Neural progenitor cell (in vitro differentiated cells): ENCODE data around the gene HLA-DMB. TPM values are rescaled to one million over a fixed set of nuclear protein-coding genes. Genes with fewer than 3 reads are reported as not detected.

Experiments
- DNase-seq: peaks from one replicate; pipeline ENCODE4 v3.0.0-alpha.2; 2016; ENCODE audit warnings: low spot score
- H2AFZ ChIP-seq: fragments of 200-600 bp; sonication (generic); replicated peaks from 2 replicates; pipeline ENCODE4 v1.6.1; 2016; ENCODE audit warnings: antibody characterized with exemption
- H3F3A ChIP-seq: fragments of 200-600 bp; sonication (generic); 2 replicates; pipeline ENCODE4 v1.6.1; 2016; ENCODE audit warnings: antibody characterized with exemption, low read depth
- H3K27ac ChIP-seq: fragments of 200-600 bp; sonication (generic); 2 replicates; pipeline ENCODE4 v1.5.1; 2016; ENCODE audit warnings: mild to moderate bottlenecking
- H3K27me3 ChIP-seq: fragments of 200-600 bp; sonication (generic); 2 replicates; pipeline ENCODE4 v1.6.1; 2016; ENCODE audit warnings: mild to moderate bottlenecking, moderate library complexity
- H3K36me3 ChIP-seq: fragments of 200-600 bp; sonication (generic); 2 replicates; pipeline ENCODE4 v1.5.1; 2016
- H3K4me1 ChIP-seq: fragments of 200-600 bp; sonication (generic); 2 replicates; pipeline ENCODE4 v1.6.1; 2016; ENCODE audit warnings: mixed run types
- H3K4me2 ChIP-seq: fragments of 200-600 bp; sonication (generic); 2 replicates; pipeline ENCODE4 v1.6.1; 2016
- H3K4me3 ChIP-seq: fragments of 200-600 bp; sonication (generic); 2 replicates; pipeline ENCODE4 v1.5.1; 2016
- H3K79me2 ChIP-seq: fragments of 200-600 bp; sonication (generic); 2 replicates; pipeline ENCODE4 v1.6.1; 2016; ENCODE audit warnings: low read depth
- H3K9ac ChIP-seq: fragments of 200-600 bp; sonication (generic); 2 replicates; pipeline ENCODE4 v1.6.1; 2016
- H3K9me3 ChIP-seq: fragments of 200-600 bp; sonication (generic); 2 replicates; pipeline ENCODE4 v1.5.1; 2016; ENCODE audit warnings: low read depth
- H4K20me1 ChIP-seq: fragments of 200-600 bp; sonication (generic); 2 replicates; pipeline ENCODE4 v1.6.1; 2016; ENCODE audit warnings: low read depth
- H3K27ac Mint-ChIP-seq: 3 replicates; pipeline ENCODE4 v1.8.0; 2021; ENCODE audit warnings: mixed read lengths
- H3K27me3 Mint-ChIP-seq: 2 replicates; pipeline ENCODE4 v1.8.0; 2022; ENCODE audit warnings: low read depth, mild to moderate bottlenecking, inconsistent platforms, moderate library complexity, mixed read lengths; ENCODE audit not compliant: insufficient read depth
- H3K36me3 Mint-ChIP-seq: 3 replicates; pipeline ENCODE4 v1.8.0; 2021; ENCODE audit warnings: mixed read lengths
- H3K4me1 Mint-ChIP-seq: 3 replicates; pipeline ENCODE4 v1.8.0; 2021; ENCODE audit warnings: mixed read lengths
- H3K4me3 Mint-ChIP-seq: 3 replicates; pipeline ENCODE4 v1.8.0; 2021; ENCODE audit warnings: mild to moderate bottlenecking, moderate library complexity, mixed read lengths
- H3K9me3 Mint-ChIP-seq: 3 replicates; pipeline ENCODE4 v1.8.0; 2020; ENCODE audit warnings: mixed read lengths
- EZH2 ChIP-seq: fragments of 200-600 bp; sonication (generic); IDR thresholded peaks from 2 replicates; pipeline ENCODE4 v1.6.1; 2017; ENCODE audit warnings: antibody characterized with exemption, mild to moderate bottlenecking, moderate library complexity
- EZH2phosphoT487 ChIP-seq: fragments of 200-600 bp; sonication (generic); IDR thresholded peaks from 2 replicates; pipeline ENCODE4 v1.6.1; 2017; ENCODE audit warnings: antibody characterized with exemption
- total RNA-seq: library from RNA; depleted of rRNA; stranded (reverse); fragments of >200 nt; gene quantifications from 2 replicates; pipeline ENCODE4 v1.2.3, GENCODE V29; 2015; ENCODE audit warnings: low replicate concordance
- TF ChIP-seq, protein P1 (sequence below): fragments of 200-600 bp; sonication (generic); IDR thresholded peaks from 2 replicates; pipeline ENCODE4 v1.5.1; 2017; ENCODE audit warnings: antibody characterized with exemption, mild to moderate bottlenecking

Gene HLA-DMB
- total RNA-seq, 1 donor from 2014 or later, result 4.5 TPM

DNA sequence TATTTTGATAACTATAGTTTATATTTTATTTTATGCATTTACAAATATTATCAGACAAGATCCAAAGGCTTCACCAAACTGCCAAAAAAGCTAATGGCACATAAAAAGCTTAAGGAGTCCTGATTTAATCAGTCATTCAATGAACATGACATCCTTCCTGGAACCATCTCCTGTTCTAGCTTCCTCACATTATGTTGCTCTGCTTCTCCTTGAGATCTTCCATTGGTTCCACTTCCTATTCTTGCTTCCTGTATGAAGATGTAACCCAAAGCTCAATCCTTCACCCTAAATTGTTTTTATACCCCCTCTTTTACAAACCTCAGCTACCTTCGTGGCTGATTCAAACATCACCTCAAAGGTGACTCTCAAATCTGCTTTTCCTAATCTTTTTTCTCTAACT lies 23.0 kb upstream of the HLA-DMB start:
- Histone ChIP-seq H3K4me2 (no peak overlapping the region), H3K4me1 (peaks cover 10% of the 10 kb centered on the region), H3K27me3 (no peaks in the 10 kb centered on the region), H3K9me3 (peaks cover 4% of the 10 kb centered on the region), H3K4me3 (no peak overlapping the region), H3K79me2 (peaks cover 45% of the 10 kb centered on the region), H3K9ac (no peak overlapping the region), H2AFZ (no peak overlapping the region), H3K36me3 (no peaks in the 10 kb centered on the region), H4K20me1 (peaks cover 9% of the 10 kb centered on the region), H3F3A (peaks cover 11% of the 10 kb centered on the region), H3K27ac (no peak overlapping the region)
- no peak for DNase-seq
- peaks cover 7% of the 10 kb centered on the region for H3K9me3 Mint-ChIP-seq
- peaks cover 3% of the 10 kb centered on the region for H3K27me3 Mint-ChIP-seq
- no peak for TF ChIP-seq EZH2
- TF ChIP-seq EZH2phosphoT487, result no peak
- TF ChIP-seq, protein P1, sequence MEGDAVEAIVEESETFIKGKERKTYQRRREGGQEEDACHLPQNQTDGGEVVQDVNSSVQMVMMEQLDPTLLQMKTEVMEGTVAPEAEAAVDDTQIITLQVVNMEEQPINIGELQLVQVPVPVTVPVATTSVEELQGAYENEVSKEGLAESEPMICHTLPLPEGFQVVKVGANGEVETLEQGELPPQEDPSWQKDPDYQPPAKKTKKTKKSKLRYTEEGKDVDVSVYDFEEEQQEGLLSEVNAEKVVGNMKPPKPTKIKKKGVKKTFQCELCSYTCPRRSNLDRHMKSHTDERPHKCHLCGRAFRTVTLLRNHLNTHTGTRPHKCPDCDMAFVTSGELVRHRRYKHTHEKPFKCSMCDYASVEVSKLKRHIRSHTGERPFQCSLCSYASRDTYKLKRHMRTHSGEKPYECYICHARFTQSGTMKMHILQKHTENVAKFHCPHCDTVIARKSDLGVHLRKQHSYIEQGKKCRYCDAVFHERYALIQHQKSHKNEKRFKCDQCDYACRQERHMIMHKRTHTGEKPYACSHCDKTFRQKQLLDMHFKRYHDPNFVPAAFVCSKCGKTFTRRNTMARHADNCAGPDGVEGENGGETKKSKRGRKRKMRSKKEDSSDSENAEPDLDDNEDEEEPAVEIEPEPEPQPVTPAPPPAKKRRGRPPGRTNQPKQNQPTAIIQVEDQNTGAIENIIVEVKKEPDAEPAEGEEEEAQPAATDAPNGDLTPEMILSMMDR, result no peak
- no peak overlapping the region for H3K27ac Mint-ChIP-seq
- no peak overlapping the region for H3K4me3 Mint-ChIP-seq
- H3K4me1 Mint-ChIP-seq, result peaks cover 21% of the 10 kb centered on the region
- peaks cover 3% of the 10 kb centered on the region for H3K36me3 Mint-ChIP-seq

GRCh38 chr6:32962213-32962826 lies 21.5 kb upstream of the HLA-DMB start:
- Histone ChIP-seq H4K20me1 (peaks cover 9% of the 10 kb centered on the region), H3K36me3 (no peaks in the 10 kb centered on the region), H3K4me1 (peaks cover 9% of the 10 kb centered on the region), H3K27ac (no peak overlapping the region), H3K9me3 (peaks cover 4% of the 10 kb centered on the region), H3F3A (no peaks in the 10 kb centered on the region), H3K27me3 (no peaks in the 10 kb centered on the region), H3K4me2 (no peak overlapping the region), H3K79me2 (peaks cover 33% of the 10 kb centered on the region), H3K4me3 (no peak overlapping the region), H2AFZ (no peak overlapping the region), H3K9ac (no peak overlapping the region)
- peaks cover 16% of the 10 kb centered on the region for H3K4me1 Mint-ChIP-seq
- H3K27ac Mint-ChIP-seq, result no peak overlapping the region
- no peak for DNase-seq
- peaks cover 7% of the 10 kb centered on the region for H3K9me3 Mint-ChIP-seq
- TF ChIP-seq EZH2phosphoT487 (no peak), EZH2 (no peak)
- TF ChIP-seq, protein P1, result no peak
- H3K36me3 Mint-ChIP-seq, result peaks cover 3% of the 10 kb centered on the region
- H3K27me3 Mint-ChIP-seq, result peaks cover 3% of the 10 kb centered on the region
- no peak overlapping the region for H3K4me3 Mint-ChIP-seq

DNA sequence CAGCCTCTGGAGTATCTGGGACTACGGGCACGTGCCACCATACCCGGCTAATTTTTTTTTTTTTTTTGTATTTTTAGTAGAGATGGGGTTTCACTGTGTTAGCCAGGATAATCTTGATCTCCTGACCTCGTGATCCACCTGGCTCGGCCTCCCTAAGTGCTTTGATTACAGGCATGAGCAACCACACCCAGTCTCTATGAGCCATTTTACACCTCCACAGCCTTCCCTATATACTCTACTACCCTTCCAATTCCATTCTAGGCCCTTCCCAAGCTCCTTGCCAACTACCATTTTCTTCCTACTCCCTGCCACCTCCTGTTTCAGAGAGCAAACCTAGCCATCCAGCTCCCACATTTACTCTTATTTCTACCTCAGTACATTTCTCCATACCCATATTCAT lies 19.7 kb upstream of the HLA-DMB start:
- H3K27me3 ChIP-seq, result no peaks in the 10 kb centered on the region
- peaks cover 3% of the 10 kb centered on the region for H3K27me3 Mint-ChIP-seq
- H3K36me3 Mint-ChIP-seq, result peaks cover 3% of the 10 kb centered on the region
- no peak overlapping the region for H3K27ac ChIP-seq
- peaks cover 16% of the 10 kb centered on the region for H3K79me2 ChIP-seq
- H3K36me3 ChIP-seq, result no peaks in the 10 kb centered on the region
- no peaks in the 10 kb centered on the region for H3K4me1 ChIP-seq
- TF ChIP-seq EZH2, result no peak
- TF ChIP-seq, protein P1, result no peak
- TF ChIP-seq EZH2phosphoT487, result no peak
- no peak overlapping the region for H3K4me2 ChIP-seq
- no peak overlapping the region for H2AFZ ChIP-seq
- no peak overlapping the region for H3K4me3 Mint-ChIP-seq
- H3F3A ChIP-seq, result no peaks in the 10 kb centered on the region
- no peak overlapping the region for H3K4me3 ChIP-seq
- H3K9me3 ChIP-seq, result peaks cover 4% of the 10 kb centered on the region
- DNase-seq, result no peak
- H3K9me3 Mint-ChIP-seq, result peaks cover 7% of the 10 kb centered on the region
- peaks cover 3% of the 10 kb centered on the region for H3K4me1 Mint-ChIP-seq
- H3K9ac ChIP-seq, result no peak overlapping the region
- H3K27ac Mint-ChIP-seq, result no peak overlapping the region
- H4K20me1 ChIP-seq, result no peaks in the 10 kb centered on the region
